Lower leg skin (tissue), 4 donors: ENCODE measurements around the gene NGB. TPM values are rescaled to one million over a fixed set of nuclear protein-coding genes. Genes with fewer than 3 reads are reported as not detected.

Experiments
- DNase-seq, 2 donors: peaks; one replicate each; pipeline ENCODE4 v3.0.0-alpha.2; 2019; ENCODE audit warnings: low spot score in 2 of 2
- H3K4me3 ChIP-seq: fragments of 200-600 bp; sonication (generic); 2 replicates; pipeline ENCODE4 v1.5.1; 2017; ENCODE audit warnings: mild to moderate bottlenecking, low read depth; ENCODE audit not compliant: poor library complexity, severe bottlenecking
- POLR2A ChIP-seq, 2 donors: fragments of 450-650 bp; IDR thresholded peaks; one replicate each; pipeline ENCODE4 v1.6.1; 2016 to 2017; ENCODE audit warnings: antibody characterized with exemption in 2 of 2, mild to moderate bottlenecking in 1 of 2, moderate library complexity in 1 of 2
- WGBS, 2 donors: methylation state at CpG; one replicate each; pipeline ENCODE4 v1.1.5; 2018; 5-methylcytosine and 5-hydroxymethylcytosine counted together
- intact Hi-C: fragments of 100-400 bp; cut with DNase I; formaldehyde crosslinking; loops from one replicate; pipeline ENCODE4 v1.15.0; 2023; ENCODE audit warnings: low total_unique reads
- total RNA-seq, 4 donors: library from RNA; depleted of rRNA; stranded (reverse); fragments of >200 nt; gene quantifications; one replicate each; pipeline ENCODE4 v1.1.0, GENCODE V29; 2016
- TF ChIP-seq, protein P1 (sequence below), 3 donors: fragments of 450-650 bp; IDR thresholded peaks; one replicate each; pipeline ENCODE4 v1.5.1; 2016; ENCODE audit warnings: antibody characterized with exemption in 3 of 3, mild to moderate bottlenecking in 3 of 3, moderate library complexity in 2 of 3

NGB gene
- total RNA-seq, 4 donors from 2014 or later = not detected

- WGBS, 2 donors = 72 to 84% methylated on average over 16 of the region's 16 CpGs
- H3K4me3 ChIP-seq = no peak overlapping the region
- no peak for DNase-seq
- no peak for TF ChIP-seq POLR2A (IDR thresholded peaks at IDR 0.05)
- TF ChIP-seq, protein P1, sequence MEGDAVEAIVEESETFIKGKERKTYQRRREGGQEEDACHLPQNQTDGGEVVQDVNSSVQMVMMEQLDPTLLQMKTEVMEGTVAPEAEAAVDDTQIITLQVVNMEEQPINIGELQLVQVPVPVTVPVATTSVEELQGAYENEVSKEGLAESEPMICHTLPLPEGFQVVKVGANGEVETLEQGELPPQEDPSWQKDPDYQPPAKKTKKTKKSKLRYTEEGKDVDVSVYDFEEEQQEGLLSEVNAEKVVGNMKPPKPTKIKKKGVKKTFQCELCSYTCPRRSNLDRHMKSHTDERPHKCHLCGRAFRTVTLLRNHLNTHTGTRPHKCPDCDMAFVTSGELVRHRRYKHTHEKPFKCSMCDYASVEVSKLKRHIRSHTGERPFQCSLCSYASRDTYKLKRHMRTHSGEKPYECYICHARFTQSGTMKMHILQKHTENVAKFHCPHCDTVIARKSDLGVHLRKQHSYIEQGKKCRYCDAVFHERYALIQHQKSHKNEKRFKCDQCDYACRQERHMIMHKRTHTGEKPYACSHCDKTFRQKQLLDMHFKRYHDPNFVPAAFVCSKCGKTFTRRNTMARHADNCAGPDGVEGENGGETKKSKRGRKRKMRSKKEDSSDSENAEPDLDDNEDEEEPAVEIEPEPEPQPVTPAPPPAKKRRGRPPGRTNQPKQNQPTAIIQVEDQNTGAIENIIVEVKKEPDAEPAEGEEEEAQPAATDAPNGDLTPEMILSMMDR (IDR thresholded peaks at IDR 0.05) = no peak
- intact Hi-C loops = no loop called here
Measured at GRCh38 chr14:77265561-77266335, 5.3 kb downstream of the NGB start.

GRCh38 chr14:77265187-77265515 lies 5.9 kb downstream of the NGB start:
- 66 to 72% methylated on average over 2 of the region's 2 CpGs for WGBS, 2 donors
- no peak overlapping the region for H3K4me3 ChIP-seq
- intact Hi-C loops = no loop called here
- no peak for DNase-seq
- TF ChIP-seq, protein P1 (IDR thresholded peaks at IDR 0.05) = no peak
- TF ChIP-seq POLR2A (IDR thresholded peaks at IDR 0.05) = no peak

DNA sequence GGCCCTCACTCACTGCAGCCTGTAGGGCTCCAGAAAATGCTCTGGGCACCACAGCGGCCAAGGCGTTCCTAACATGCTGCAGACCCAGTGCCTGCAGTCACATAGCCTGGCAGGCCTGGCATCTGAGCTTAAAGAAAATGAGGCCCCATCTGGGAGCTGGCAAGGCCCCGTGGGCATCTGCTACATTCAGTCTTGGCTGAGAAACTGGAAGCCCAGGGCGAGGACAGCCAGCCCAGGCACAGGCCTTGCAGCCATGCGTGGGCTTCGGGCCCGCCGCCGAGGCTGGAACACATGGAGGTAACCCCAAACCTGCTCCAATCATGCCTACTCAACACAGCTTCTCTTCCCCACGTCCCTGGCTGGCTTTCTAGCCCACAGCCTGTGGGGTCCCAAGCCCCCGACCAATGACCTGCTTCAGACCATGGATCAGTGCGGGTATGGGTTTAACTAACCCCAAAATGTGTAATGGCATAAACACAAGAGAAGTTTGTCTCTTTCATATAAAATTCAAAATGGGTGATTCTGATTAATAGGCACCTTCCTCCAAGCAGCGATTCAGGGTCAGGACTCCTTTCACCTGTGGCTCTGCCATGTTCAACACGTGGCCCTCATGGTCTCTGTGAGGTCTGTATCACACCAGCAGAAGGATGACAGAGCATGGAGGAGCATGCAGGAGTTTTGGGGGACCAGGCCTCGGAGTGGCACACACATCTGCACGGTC lies 6.4 kb downstream of the NGB start:
- TF ChIP-seq, protein P1 (IDR thresholded peaks at IDR 0.05) = no peak
- TF ChIP-seq POLR2A (IDR thresholded peaks at IDR 0.05) = no peak
- no peak for DNase-seq
- WGBS, 2 donors = 78 to 83% methylated on average over 13 to 16 of the region's 16 CpGs
- intact Hi-C loops = no loop called here
- no peak overlapping the region for H3K4me3 ChIP-seq

GRCh38 chr14:77260631-77261030 lies 10.4 kb downstream of the NGB start:
- 59 to 63% methylated on average over 9 to 10 of the region's 10 CpGs for WGBS, 2 donors
- intact Hi-C loops = no loop called here
- TF ChIP-seq, protein P1 (IDR thresholded peaks at IDR 0.05) = no peak
- no peak for TF ChIP-seq POLR2A (IDR thresholded peaks at IDR 0.05)
- H3K4me3 ChIP-seq = no peak overlapping the region
- DNase-seq = no peak

- H3K4me3 ChIP-seq = no peak overlapping the region
- TF ChIP-seq POLR2A (IDR thresholded peaks at IDR 0.05) = no peak
- TF ChIP-seq, protein P1 (IDR thresholded peaks at IDR 0.05) = no peak
- no peak for DNase-seq
- intact Hi-C loops = no loop called here
- WGBS, 2 donors = 82 to 91% methylated on average over 11 of the region's 11 CpGs
Measured at GRCh38 chr14:77260199-77260598, 10.8 kb downstream of the NGB start.
